Endothelial cell of umbilical vein (primary cell): Measurements from ENCODE around the gene RXFP4. TPM values are rescaled to one million over a fixed set of nuclear protein-coding genes. Genes with fewer than 3 reads are reported as not detected.

Source experiments
- BruUV-seq: library from RNA; stranded (reverse); fragments of 400-500 nt; replicated peaks from 2 replicates; lab custom pipeline; 2021; lab: Mats Ljungman, UMichigan
- CTCF ChIA-PET: fragments of 300-600, 350-600 bp; sonication (Branson Sonifier 250); formaldehyde crosslinking; loops from one replicate; lab custom pipeline; 2021; ENCODE audit warnings: antibody characterized with exemption, inconsistent platforms; lab: Charles Lee
- POLR2A ChIA-PET: fragments of 300-600, 350-600 bp; sonication (Branson Sonifier 250); formaldehyde crosslinking; loops from one replicate; lab custom pipeline; 2021; ENCODE audit warnings: antibody characterized with exemption, inconsistent platforms; lab: Charles Lee
- DNase-seq: peaks from one replicate; pipeline ENCODE4 v3.0.0-alpha.2; 2011; ENCODE audit warnings: low read depth, low spot score
- FAIRE-seq: peaks from 2 replicates; lab custom pipeline; 2011; peaks lifted over from hg19 to GRCh38; lab: Jason Lieb, UNC
- H2AFZ ChIP-seq: 2 replicates; pipeline ENCODE4 v1.6.0; 2012; ENCODE audit warnings: low read depth, low read length, control low read depth, inconsistent platforms
- H3K27ac ChIP-seq: 2 replicates; pipeline ENCODE4 v1.5.1; 2011; ENCODE audit warnings: low read depth, mild to moderate bottlenecking, control low read depth, low read length, moderate library complexity; ENCODE audit not compliant: insufficient read depth
- H3K27me3 ChIP-seq, 2 experiments: 2 replicates each; pipeline versions ENCODE4 v1.6.0 to v1.6.1; 2011; ENCODE audit warnings: low read length in 2 of 2, mixed read lengths in 1 of 2; ENCODE audit not compliant: control insufficient read depth in 2 of 2, insufficient read depth in 2 of 2
- H3K36me3 ChIP-seq, 2 experiments: 2 replicates in 1 of 2; 3 replicates in 1 of 2; pipeline ENCODE4 v1.5.1; 2011; ENCODE audit warnings: low read length in 2 of 2, mild to moderate bottlenecking in 1 of 2, moderate library complexity in 1 of 2; ENCODE audit not compliant: control insufficient read depth in 2 of 2, insufficient read depth in 2 of 2; ENCODE audit errors: extremely low read depth in 1 of 2
- H3K4me1 ChIP-seq: 3 replicates; pipeline ENCODE4 v1.5.1; 2011; ENCODE audit warnings: mild to moderate bottlenecking, low read length; ENCODE audit not compliant: control insufficient read depth, insufficient read depth; ENCODE audit errors: extremely low read depth
- H3K4me2 ChIP-seq: 2 replicates; pipeline ENCODE4 v1.6.1; 2011; ENCODE audit warnings: low read length, control low read depth, mixed read lengths; ENCODE audit not compliant: insufficient read depth
- H3K4me3 ChIP-seq, 3 experiments: fragments of 200-600 bp in 1 of 3; sonication (generic), shearing (Covaris generic) in 1 of 3; replicated peaks in 1 of 3; 2 replicates each; pipeline ENCODE4 v1.5.1; 2011 to 2016; ENCODE audit warnings: control low read depth in 3 of 3, low read length in 3 of 3, mild to moderate bottlenecking in 2 of 3, inconsistent platforms in 1 of 3, low read depth in 1 of 3, moderate library complexity in 1 of 3; ENCODE audit not compliant: insufficient read depth in 1 of 3
- H3K79me2 ChIP-seq: 2 replicates; pipeline ENCODE4 v1.6.0; 2012; ENCODE audit warnings: low read length, inconsistent platforms; ENCODE audit not compliant: control insufficient read depth, insufficient read depth
- H3K9ac ChIP-seq: replicated peaks from 2 replicates; pipeline ENCODE3; 2011; ENCODE audit warnings: low read length, control low read depth; ENCODE audit not compliant: insufficient read depth; ENCODE audit errors: extremely low read depth
- H3K9me1 ChIP-seq: replicated peaks from 3 replicates; pipeline ENCODE4 v1.6.0; 2011; ENCODE audit warnings: mild to moderate bottlenecking, low read length; ENCODE audit not compliant: control insufficient read depth, insufficient read depth; ENCODE audit errors: extremely low read depth
- H3K9me3 ChIP-seq: replicated peaks from 2 replicates; pipeline ENCODE4 v1.5.1; 2012; ENCODE audit warnings: low read length, inconsistent platforms; ENCODE audit not compliant: control insufficient read depth, insufficient read depth
- H4K20me1 ChIP-seq: replicated peaks from 2 replicates; pipeline ENCODE3; 2011; ENCODE audit warnings: mild to moderate bottlenecking, low read length; ENCODE audit not compliant: control insufficient read depth, insufficient read depth; ENCODE audit errors: extremely low read depth
- CTCF ChIP-seq, 2 donors: IDR thresholded peaks; 1 replicate in 1 of 2; 2 replicates in 1 of 2; pipeline ENCODE4 v1.5.1; 2011; ENCODE audit warnings: low read length in 2 of 2, mild to moderate bottlenecking in 2 of 2, moderate library complexity in 2 of 2, control low read depth in 1 of 2, inconsistent platforms in 1 of 2, low read depth in 1 of 2; ENCODE audit not compliant: insufficient read depth in 1 of 2; ENCODE audit errors: extremely low read depth in 1 of 2
- EZH2 ChIP-seq: IDR thresholded peaks from 2 replicates; pipeline ENCODE4 v1.6.1; 2012; ENCODE audit warnings: borderline replicate concordance, low read depth, mild to moderate bottlenecking, moderate library complexity, low read length, inconsistent platforms; ENCODE audit not compliant: severe bottlenecking
- FOS ChIP-seq: IDR thresholded peaks from 2 replicates; pipeline ENCODE4 v1.6.1; 2011; ENCODE audit warnings: mild to moderate bottlenecking, low read length, moderate library complexity, borderline replicate concordance; ENCODE audit not compliant: insufficient read depth
- GATA2 ChIP-seq: IDR thresholded peaks from 2 replicates; pipeline ENCODE4 v1.7.0; 2011; ENCODE audit warnings: low read depth, mild to moderate bottlenecking, moderate library complexity, mixed read lengths, low read length; ENCODE audit not compliant: insufficient read length, insufficient read depth
- JUN ChIP-seq: IDR thresholded peaks from 2 replicates; pipeline ENCODE4 v1.6.1; 2011; ENCODE audit warnings: borderline replicate concordance, low read depth; ENCODE audit not compliant: insufficient read length, insufficient read depth
- MAX ChIP-seq: IDR thresholded peaks from 2 replicates; pipeline ENCODE4 v1.6.1; 2011; ENCODE audit not compliant: insufficient read depth, insufficient read length
- MYC ChIP-seq: IDR thresholded peaks from one replicate; pipeline ENCODE4 v1.6.1; 2011; ENCODE audit warnings: mild to moderate bottlenecking, low read depth, low read length
- POLR2A ChIP-seq: IDR thresholded peaks from 2 replicates; pipeline ENCODE4 v1.6.1; 2012; ENCODE audit warnings: low read depth, mild to moderate bottlenecking, control low read depth, low read length
- POLR2AphosphoS5 ChIP-seq: IDR thresholded peaks from 2 replicates; pipeline ENCODE4 v1.6.1; 2012; ENCODE audit warnings: low read depth, mild to moderate bottlenecking, control low read depth, low read length, moderate library complexity; ENCODE audit not compliant: insufficient read depth
- dilution Hi-C: fragments of 300-500 bp; cut with MboI; formaldehyde crosslinking; loops from one replicate; pipeline ENCODE4 v1.15.0; 2019; ENCODE audit warnings: low sequenced_read_pairs; ENCODE audit not compliant: extremely low pct_ligation_motif_present
- intact Hi-C: fragments of 100-400 bp; cut with micrococcal nuclease; formaldehyde crosslinking; loops from one replicate; pipeline ENCODE4 v1.10.0; 2022
- polyA plus RNA-seq, 4 experiments: library from polyadenylated mRNA; depleted of rRNA in 3 of 4; stranded (reverse) in 3 of 4; unstranded in 1 of 4; fragments of >200 nt; gene quantifications; 2 replicates each; pipeline versions ENCODE4 v1.2.1 to v1.2.3, GENCODE V29; 2011 to 2012; ENCODE audit warnings: missing spikeins in 1 of 4
- total RNA-seq: library from RNA; stranded (reverse); gene quantifications from 2 replicates; pipeline ENCODE4 v1.2.3, GENCODE V29; 2021

Gene RXFP4
- total and polyA plus RNA-seq, 2 donors (not counting 3 experiments of a cell fraction or from before 2014, with no cell fraction given): not detected

GRCh38 chr1:155918660-155919059, 22.8 kb upstream of the RXFP4 start:
- Histone ChIP-seq H3K27ac (no peak overlapping the region), H3K9me1 (no peaks in the 10 kb centered on the region), H3K9me3 (no peaks in the 10 kb centered on the region), H3K27me3 (no peaks in the 10 kb centered on the region), H3K36me3 (peaks cover 27 to 51% of the 10 kb centered on the region in 2 experiments), H3K4me2 (no peak overlapping the region), H3K4me1 (no peaks in the 10 kb centered on the region), H3K9ac (no peak overlapping the region), H4K20me1 (no peaks in the 10 kb centered on the region), H3K79me2 (peaks cover 21% of the 10 kb centered on the region), H2AFZ (no peak overlapping the region), H3K4me3 (no peak overlapping the region)
- dilution Hi-C loops (no loop called here), intact Hi-C loops (no loop called here)
- CTCF ChIA-PET: interaction anchor here (0.8 to 1.4 kb wide), 2 partner anchors 71 to 147 kb away, joined by 3 to 6 read pairs; no protein-coding TSS in a partner anchor
- TF ChIP-seq MAX: no peak
- TF ChIP-seq JUN: no peak
- TF ChIP-seq POLR2AphosphoS5: no peak
- TF ChIP-seq EZH2: no peak
- TF ChIP-seq POLR2A: no peak
- TF ChIP-seq MYC: no peak
- DNase-seq (no peak), FAIRE-seq (no peak)
- no TSS peak for BruUV-seq
- POLR2A ChIA-PET: interaction anchor here (0.6 kb wide), 1 partner anchor 1128 kb away, joined by 3 read pairs; no protein-coding TSS in a partner anchor

GRCh38 chr1:155919801-155920200, 21.6 kb upstream of the RXFP4 start:
- FAIRE-seq (no peak), DNase-seq (no peak)
- no TSS peak for BruUV-seq
- no peak for TF ChIP-seq CTCF (IDR thresholded peaks at IDR 0.05; ENCODE audit: extremely low read depth in 1 of 2, insufficient read depth in 1 of 2, low read depth in 1 of 2, low read length in 2 of 2)
- no peak for TF ChIP-seq POLR2A
- TF ChIP-seq FOS: no peak
- no peak for TF ChIP-seq GATA2
- no peak for TF ChIP-seq MYC
- TF ChIP-seq POLR2AphosphoS5: no peak
- no peak for TF ChIP-seq MAX
- Histone ChIP-seq H3K9me3 (no peaks in the 10 kb centered on the region), H3K9me1 (no peaks in the 10 kb centered on the region), H3K4me1 (no peaks in the 10 kb centered on the region), H3K36me3 (peaks cover 30 to 41% of the 10 kb centered on the region in 2 experiments), H4K20me1 (no peaks in the 10 kb centered on the region), H3K27me3 (no peaks in the 10 kb centered on the region), H3K79me2 (peaks cover 21% of the 10 kb centered on the region), H2AFZ (no peak overlapping the region), H3K27ac (no peak overlapping the region), H3K9ac (no peak overlapping the region), H3K4me3 (no peak overlapping the region), H3K4me2 (no peak overlapping the region)
- dilution Hi-C loops: no loop called here
- intact Hi-C loops: no loop called here
- POLR2A ChIA-PET: no interaction called here
- CTCF ChIA-PET: interaction anchor here (1.4 kb wide), 1 partner anchor 70 kb away, joined by 6 read pairs; no protein-coding TSS in a partner anchor
